Tibial nerve (tissue), 4 donors: Measurements from ENCODE around the gene KLC1.

ENCODE experiments used
- CTCF ChIP-seq, 5 experiments: fragments of 200-600 bp in 3 of 5; fragments of 450-650 bp in 2 of 5; sonication (generic) in 3 of 5; IDR thresholded peaks; one replicate each; pipeline ENCODE4 v1.5.1; 2016 to 2019; ENCODE audit warnings: antibody characterized with exemption in 5 of 5, mild to moderate bottlenecking in 3 of 5, moderate library complexity in 2 of 5
- EP300 ChIP-seq, 2 donors: sonication (generic); formaldehyde crosslinking; IDR thresholded peaks; one replicate each; pipeline ENCODE4 v1.6.1; 2017; ENCODE audit warnings: antibody characterized with exemption in 2 of 2, mild to moderate bottlenecking in 1 of 2
- POLR2A ChIP-seq, 2 donors: fragments of 450-650 bp; IDR thresholded peaks; one replicate each; pipeline ENCODE4 v1.6.1; 2017; ENCODE audit warnings: antibody characterized with exemption in 2 of 2, mild to moderate bottlenecking in 2 of 2, moderate library complexity in 2 of 2

- no peak for TF ChIP-seq POLR2A (IDR thresholded peaks at IDR 0.05)
- TF ChIP-seq CTCF (IDR thresholded peaks at IDR 0.05), result no peak
- TF ChIP-seq EP300 (IDR thresholded peaks at IDR 0.05), result no peak
Measured at GRCh38 chr14:103684871-103685270, 55.9 kb downstream of the KLC1 start.
